H1 (cell line): Measurements from ENCODE around the gene CIAO3. TPM values are rescaled to one million over a fixed set of nuclear protein-coding genes. Genes with fewer than 3 reads are reported as not detected.

Experiments
- BACH1 ChIP-seq: IDR thresholded peaks from 2 replicates; pipeline ENCODE4 v1.6.1; 2012; ENCODE audit warnings: low read length, improper control_type of control experiment
- BRCA1 ChIP-seq: IDR thresholded peaks from 2 replicates; pipeline ENCODE4 v1.6.1; 2012; ENCODE audit warnings: low read depth, low read length, improper control_type of control experiment
- CBX5 ChIP-seq: fragments of 300-800, 300-1000 bp; sonication (generic); IDR thresholded peaks from 2 replicates; pipeline ENCODE4 v1.7.1; 2016; ENCODE audit warnings: antibody characterized with exemption, low read length, low read depth
- CBX8 ChIP-seq: fragments of 300-800, 300-1000 bp; sonication (generic); IDR thresholded peaks from 2 replicates; pipeline ENCODE4 v1.7.1; 2016; ENCODE audit warnings: low read depth, low read length, borderline replicate concordance
- CTBP2 ChIP-seq: IDR thresholded peaks from 2 replicates; pipeline ENCODE4 v1.7.0; 2011; ENCODE audit warnings: borderline replicate concordance, mild to moderate bottlenecking, moderate library complexity, mixed read lengths, low read length; ENCODE audit not compliant: insufficient read depth, insufficient read length
- EGR1 ChIP-seq: IDR thresholded peaks from 2 replicates; pipeline ENCODE4 v1.6.1; 2011; ENCODE audit warnings: low read depth, low read length, borderline replicate concordance
- EP300 ChIP-seq, 2 experiments: IDR thresholded peaks; 1 replicate in 1 of 2; 2 replicates in 1 of 2; pipeline ENCODE4 v1.6.1; 2011 to 2012; ENCODE audit warnings: low read depth in 2 of 2, low read length in 2 of 2, mild to moderate bottlenecking in 2 of 2, borderline replicate concordance in 1 of 2, inconsistent platforms in 1 of 2, moderate library complexity in 1 of 2
- EZH2 ChIP-seq: fragments of 200-600 bp; sonication (generic); IDR thresholded peaks from 2 replicates; pipeline ENCODE4 v1.7.1; 2012; ENCODE audit warnings: low read depth, mild to moderate bottlenecking, moderate library complexity, low read length, inconsistent platforms; ENCODE audit not compliant: severe bottlenecking
- GTF2F1 ChIP-seq: IDR thresholded peaks from 2 replicates; pipeline ENCODE4 v1.6.1; 2012; ENCODE audit warnings: low read depth, low read length, improper control_type of control experiment, borderline replicate concordance
- JUN ChIP-seq: IDR thresholded peaks from 2 replicates; pipeline ENCODE4 v1.6.1; 2011; ENCODE audit warnings: low read depth, mild to moderate bottlenecking, improper control_type of control experiment, low read length
- JUND ChIP-seq: IDR thresholded peaks from 2 replicates; pipeline ENCODE4 v1.6.1; 2011; ENCODE audit warnings: mild to moderate bottlenecking, improper control_type of control experiment, low read length
- KDM1A ChIP-seq: fragments of 200-600, 300-600 bp; sonication (generic); IDR thresholded peaks from 2 replicates; pipeline ENCODE4 v1.7.1; 2016; ENCODE audit warnings: mild to moderate bottlenecking, low read length, borderline replicate concordance
- POLR2AphosphoS5 ChIP-seq: IDR thresholded peaks from 2 replicates; pipeline ENCODE4 v1.6.1; 2011; ENCODE audit warnings: low read depth, low read length
- POU5F1 ChIP-seq: IDR thresholded peaks from 2 replicates; pipeline ENCODE4 v1.6.1; 2011; ENCODE audit warnings: low read depth, mild to moderate bottlenecking, low read length, moderate library complexity
- RBBP5 ChIP-seq: IDR thresholded peaks from 2 replicates; pipeline ENCODE4 v1.7.1; 2012; ENCODE audit warnings: low read depth, mild to moderate bottlenecking, inconsistent platforms, low read length, moderate library complexity, borderline replicate concordance
- RFX5 ChIP-seq: IDR thresholded peaks from 2 replicates; pipeline ENCODE4 v1.6.1; 2011; ENCODE audit warnings: low read depth, low read length, improper control_type of control experiment, borderline replicate concordance
- RNF2 ChIP-seq: fragments of 200-900, 300-1000 bp; sonication (generic); IDR thresholded peaks from 2 replicates; pipeline ENCODE4 v1.7.1; 2016; ENCODE audit warnings: borderline replicate concordance, low read depth, mild to moderate bottlenecking, antibody characterized with exemption, low read length; ENCODE audit not compliant: poor library complexity, severe bottlenecking; ENCODE audit errors: missing control alignments
- SIN3A ChIP-seq, 2 experiments: IDR thresholded peaks in 1 of 2; conservative IDR thresholded peaks in 1 of 2; 2 replicates each; pipeline ENCODE4 v1.6.1; 2011 to 2012; ENCODE audit warnings: low read length in 2 of 2, improper control_type of control experiment in 1 of 2, low read depth in 1 of 2, mild to moderate bottlenecking in 1 of 2
- SP1 ChIP-seq: IDR thresholded peaks from 2 replicates; pipeline ENCODE4 v1.6.1; 2011; ENCODE audit warnings: low read depth, low read length
- SP4 ChIP-seq: IDR thresholded peaks from 2 replicates; pipeline ENCODE4 v1.6.1; 2012; ENCODE audit warnings: low read length, inconsistent platforms
- SUZ12 ChIP-seq: fragments of 200-600 bp; sonication (generic); IDR thresholded peaks from 2 replicates; pipeline ENCODE4 v1.6.1; 2012; ENCODE audit warnings: mild to moderate bottlenecking, inconsistent platforms, low read length, moderate library complexity, mixed read lengths
- TAF7 ChIP-seq: optimal IDR thresholded peaks from 2 replicates; pipeline ENCODE3; 2011; ENCODE audit warnings: low read depth, mild to moderate bottlenecking, inconsistent platforms, low read length, moderate library complexity, borderline replicate concordance
- YY1 ChIP-seq: IDR thresholded peaks from 2 replicates; pipeline ENCODE4 v1.6.1; 2011; ENCODE audit warnings: low read depth, mild to moderate bottlenecking, low read length
- polyA plus RNA-seq, 7 experiments: library from polyadenylated mRNA; depleted of rRNA in 3 of 7; stranded (reverse) in 5 of 7; unstranded in 2 of 7; fragments of >200 nt in 5 of 7; fragments of 200-250 nt in 2 of 7; gene quantifications; 1 replicate in 5 of 7; 2 replicates in 1 of 7; 4 replicates in 1 of 7; pipeline versions ENCODE4 v1.2.1 to v1.2.3, GENCODE V29; 2011 to 2013; ENCODE audit warnings: missing spikeins in 2 of 7, mixed read lengths in 2 of 7
- total RNA-seq: library from RNA; stranded (reverse); fragmentation: NEBNext Ultra II Directional; extraction: Animal tissue kit (Norgen Biotek cat#: 25700); gene quantifications from 2 replicates; pipeline ENCODE4 v1.2.1, GENCODE V29; 2021
- TF ChIP-seq, protein P1 (sequence below): IDR thresholded peaks from 2 replicates; pipeline ENCODE4 v1.6.1; 2012; ENCODE audit warnings: inconsistent platforms
- TF ChIP-seq, protein P2 (sequence below): IDR thresholded peaks from 2 replicates; pipeline ENCODE4 v1.6.1; 2011; ENCODE audit warnings: low read depth, mild to moderate bottlenecking, low read length; ENCODE audit not compliant: insufficient read depth

Gene CIAO3
- total and polyA plus RNA-seq, 2 of the 8 experiments (the other 6 are each of a cell fraction or from before 2014, with no cell fraction given) = 20.0 to 20.4 TPM

DNA sequence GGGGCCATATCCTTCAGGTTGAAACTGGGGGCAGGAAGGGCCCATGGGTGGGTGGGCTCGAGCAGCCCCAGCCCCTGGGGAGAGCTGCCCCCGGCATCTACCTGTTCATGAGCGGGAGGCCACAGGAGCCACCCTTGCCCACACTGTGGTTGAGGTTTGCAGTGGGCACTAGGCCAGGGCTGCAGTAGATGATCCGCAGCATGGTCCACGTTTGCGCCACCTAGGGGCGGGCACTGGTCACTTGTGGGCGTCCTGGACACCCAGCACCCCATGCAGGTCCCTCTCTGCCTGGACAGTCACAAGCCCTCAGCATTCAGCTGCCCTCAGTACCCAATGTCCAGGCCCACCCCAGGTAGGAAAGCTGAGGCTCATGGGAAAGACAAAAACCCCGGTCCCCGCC is 54.8 kb downstream of the CIAO3 start (continued):
- TF ChIP-seq CBX8 (no peak), CBX5 (no peak), YY1 (no peak), SIN3A (conservative IDR thresholded peaks at IDR 0.05 in 1 of 2, IDR thresholded peaks at IDR 0.05 in 1 of 2; ENCODE audit: low read depth in 1 of 2, low read length in 2 of 2) (no peak), BRCA1 (no peak), POU5F1 (no peak), BACH1 (no peak), SP4 (no peak), SP1 (no peak), SUZ12 (no peak), CTBP2 (no peak), EGR1 (0 out of 2 replicates have a peak, but pooled peaks have one; percentile 48), JUND (no peak), POLR2AphosphoS5 (no peak), EP300 (IDR thresholded peaks at IDR 0.05; ENCODE audit: borderline replicate concordance in 1 of 2, low read depth in 2 of 2, low read length in 2 of 2) (no peak), TAF7 (no peak), GTF2F1 (no peak), KDM1A (no peak), JUN (no peak), RNF2 (no peak), EZH2 (no peak), RFX5 (no peak), RBBP5 (no peak)
- TF ChIP-seq, protein P1, sequence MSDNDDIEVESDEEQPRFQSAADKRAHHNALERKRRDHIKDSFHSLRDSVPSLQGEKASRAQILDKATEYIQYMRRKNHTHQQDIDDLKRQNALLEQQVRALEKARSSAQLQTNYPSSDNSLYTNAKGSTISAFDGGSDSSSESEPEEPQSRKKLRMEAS = peak; percentile 48; the same call in 1 of the 2 replicates
- TF ChIP-seq, protein P2, sequence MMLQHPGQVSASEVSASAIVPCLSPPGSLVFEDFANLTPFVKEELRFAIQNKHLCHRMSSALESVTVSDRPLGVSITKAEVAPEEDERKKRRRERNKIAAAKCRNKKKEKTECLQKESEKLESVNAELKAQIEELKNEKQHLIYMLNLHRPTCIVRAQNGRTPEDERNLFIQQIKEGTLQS = no peak
